GM21367 (cell line): Measurements from ENCODE around the gene MAB21L3.

Source experiments
- ATAC-seq: cut with Tn5 transposase; IDR thresholded peaks from one replicate; pipeline ENCODE4 v1.9.1; 2021; ENCODE audit not compliant: unreplicated experiment

MAB21L3 gene

GRCh38 chr1:116110567-116111523, at the start of gene MAB21L3:
MAB21L3 (plus strand) TSS chr1:116111399; CDS start chr1:116112616, 1,217 bp downstream.
- no peak for ATAC-seq

DNA sequence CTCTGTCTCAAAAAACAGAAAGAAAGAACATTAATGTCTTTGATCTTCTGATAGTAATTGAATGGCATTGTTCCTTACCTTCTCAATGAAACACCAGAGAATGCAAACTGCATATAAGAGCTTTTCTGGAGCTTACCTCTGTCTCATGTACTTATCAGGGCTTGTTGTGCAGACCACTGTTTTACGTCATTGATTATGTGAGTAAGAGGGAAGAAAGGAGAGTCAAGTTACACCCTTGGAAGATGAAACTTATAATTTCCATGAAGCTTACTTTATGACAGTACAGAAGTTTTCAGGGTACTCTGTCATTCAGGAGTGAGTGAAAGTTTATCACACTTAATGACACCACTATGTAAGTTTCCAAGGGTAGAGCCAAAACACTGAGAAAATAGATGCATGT, 49.0 kb upstream of the MAB21L3 start:
- ATAC-seq: no peak

DNA sequence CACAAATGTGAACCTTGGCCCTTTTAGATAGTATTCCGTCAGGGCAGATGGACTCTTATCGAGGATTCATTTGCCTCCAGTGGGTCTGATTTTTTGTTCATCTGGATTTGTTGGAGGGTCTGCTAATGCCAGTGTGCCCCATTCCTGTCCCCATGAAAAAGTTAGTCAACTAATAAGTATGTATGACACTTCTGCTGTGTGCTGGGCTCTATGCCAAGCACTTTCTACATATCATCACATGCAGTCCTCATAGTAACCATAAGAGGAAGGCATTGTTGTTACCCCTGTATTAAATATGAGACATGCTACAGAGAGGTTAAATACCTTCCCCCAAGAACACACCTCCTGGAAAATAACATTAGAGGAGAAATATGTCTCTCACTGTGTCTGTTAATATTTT, 46.6 kb upstream of the MAB21L3 start:
- no peak for ATAC-seq

DNA sequence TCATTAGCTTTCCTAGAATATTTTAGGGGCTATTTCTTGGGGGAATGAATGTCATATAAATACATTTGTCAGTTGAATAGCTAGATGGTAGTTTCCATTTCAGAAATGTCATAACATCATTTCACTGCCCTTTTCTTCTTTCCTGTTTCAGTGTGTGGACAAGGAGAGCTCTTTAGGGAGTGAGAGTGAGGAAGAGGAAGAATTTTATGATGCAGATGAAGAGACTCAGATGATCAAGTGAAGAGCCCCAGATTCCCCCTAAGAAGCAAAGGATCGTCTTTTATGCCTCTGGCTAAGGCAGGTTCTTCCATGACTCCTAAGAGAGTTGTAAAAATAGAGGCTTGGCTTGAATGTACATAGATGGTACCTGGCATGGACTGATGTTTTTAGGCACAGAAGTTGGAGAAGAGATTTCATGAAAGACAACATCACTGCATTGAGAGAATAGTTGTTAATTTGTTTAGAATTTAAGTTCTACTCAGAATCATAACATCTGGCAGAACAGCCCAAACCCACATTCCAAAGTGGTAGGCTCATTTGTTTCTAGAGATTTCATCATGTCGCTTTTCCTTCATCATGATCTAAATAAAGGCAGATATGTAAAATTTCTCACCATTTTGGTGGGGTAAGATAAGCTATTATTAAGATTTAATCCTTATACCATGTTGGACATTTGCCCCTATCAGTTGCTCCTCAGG, 44.2 kb upstream of the MAB21L3 start:
- no peak for ATAC-seq

- no peak for ATAC-seq
Observed at GRCh38 chr1:116067566-116067890, 43.7 kb upstream of the MAB21L3 start.

DNA sequence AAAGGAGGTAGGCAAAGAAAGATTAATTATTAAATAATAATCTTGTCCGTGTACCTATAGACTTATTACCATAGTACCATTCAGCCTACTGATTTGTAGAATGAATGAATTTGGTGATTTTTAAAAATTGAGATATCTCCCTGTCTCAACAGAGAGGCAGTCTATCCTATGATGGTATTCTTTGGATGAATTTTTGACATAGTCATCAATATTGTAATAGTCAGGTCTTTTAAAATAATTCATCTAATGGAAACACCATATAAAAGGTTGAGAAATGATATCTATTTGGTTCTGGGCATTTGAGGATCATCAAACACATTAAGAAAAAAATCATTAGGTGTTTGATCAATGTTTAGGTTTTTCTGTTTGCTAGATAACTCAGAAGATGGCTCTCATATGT, 35.6 kb upstream of the MAB21L3 start:
- ATAC-seq: no peak

DNA sequence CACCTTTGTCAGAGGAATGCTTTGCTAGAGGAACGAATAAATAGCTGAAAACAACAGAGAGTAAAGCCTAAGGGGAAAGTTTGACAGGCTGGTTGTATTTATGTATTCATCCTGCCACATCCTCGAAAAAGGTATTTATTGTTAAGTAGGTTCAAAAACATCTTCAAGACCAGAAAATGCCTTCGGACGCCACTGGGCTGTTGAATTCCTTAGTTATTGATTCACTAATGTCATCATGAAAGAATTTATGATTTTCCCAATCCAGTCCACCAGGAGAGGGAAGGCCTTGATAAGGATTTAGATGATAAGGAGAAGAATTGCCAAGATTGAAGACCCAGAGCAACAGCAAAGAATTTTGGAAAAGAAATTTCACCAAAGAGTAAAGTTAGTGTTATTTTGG, 35.2 kb upstream of the MAB21L3 start:
- no peak for ATAC-seq

GRCh38 chr1:116076831-116077230, 34.4 kb upstream of the MAB21L3 start:
- ATAC-seq: no peak

GRCh38 chr1:116078699-116079223, 32.4 kb upstream of the MAB21L3 start:
- no peak for ATAC-seq

- no peak for ATAC-seq
Observed at GRCh38 chr1:116087628-116088027, 23.6 kb upstream of the MAB21L3 start.

- ATAC-seq: no peak
Observed at GRCh38 chr1:116089870-116090269, 21.3 kb upstream of the MAB21L3 start.

DNA sequence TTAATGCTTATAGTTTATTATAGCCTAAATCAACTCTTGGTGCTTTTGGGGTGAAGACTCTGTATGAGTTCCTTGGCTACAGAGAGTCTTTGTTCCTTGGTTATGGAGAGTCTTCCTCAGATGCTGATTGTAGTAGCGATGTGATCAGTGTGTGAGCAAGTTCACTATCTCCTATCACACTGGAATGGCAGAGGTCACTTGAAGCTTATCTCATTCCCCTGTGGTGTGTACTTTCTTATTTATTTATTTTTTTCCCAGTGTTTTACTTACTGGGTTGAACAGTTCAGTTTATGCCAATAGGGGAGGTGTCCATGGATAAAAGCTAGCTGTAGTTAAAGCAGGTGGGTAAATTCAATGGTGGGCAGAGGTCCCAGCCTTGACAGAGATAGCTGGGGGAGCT, 20.1 kb upstream of the MAB21L3 start:
- ATAC-seq: no peak

DNA sequence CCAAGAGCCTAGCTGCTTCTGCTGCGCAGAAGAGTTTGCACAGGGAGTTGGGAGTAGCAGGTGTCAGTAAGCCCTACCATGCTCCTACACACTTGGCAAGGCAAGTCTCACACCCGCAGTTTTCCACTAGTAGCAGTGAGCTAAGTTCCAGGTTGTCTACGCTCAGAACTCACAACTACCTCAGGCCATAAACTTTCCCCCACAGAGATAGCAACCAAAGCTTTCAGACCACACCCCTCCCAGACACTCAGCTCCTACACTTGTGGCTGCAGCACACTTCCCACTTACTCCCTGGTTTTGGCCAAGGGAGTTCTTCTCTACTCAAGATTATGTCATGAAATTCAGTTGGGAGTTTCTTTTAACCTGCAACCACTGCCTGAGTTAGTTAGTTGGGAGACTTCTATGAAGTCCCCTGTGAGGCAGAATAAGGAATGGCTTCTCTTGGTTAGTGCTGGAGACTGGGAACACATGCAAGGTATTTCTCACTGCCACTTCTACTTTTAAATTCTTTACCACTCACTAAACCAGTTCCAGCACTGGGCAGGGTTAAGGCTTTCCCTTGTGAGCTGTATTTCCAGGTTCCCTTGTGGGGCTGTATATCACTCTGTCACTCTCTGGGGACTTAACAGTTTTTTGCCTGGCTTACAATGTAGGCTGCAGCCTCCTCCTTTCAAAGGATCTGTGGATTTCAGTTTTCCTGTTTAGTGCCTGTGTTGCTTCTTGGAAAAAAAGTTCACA, 18.3 kb upstream of the MAB21L3 start:
- no peak for ATAC-seq

DNA sequence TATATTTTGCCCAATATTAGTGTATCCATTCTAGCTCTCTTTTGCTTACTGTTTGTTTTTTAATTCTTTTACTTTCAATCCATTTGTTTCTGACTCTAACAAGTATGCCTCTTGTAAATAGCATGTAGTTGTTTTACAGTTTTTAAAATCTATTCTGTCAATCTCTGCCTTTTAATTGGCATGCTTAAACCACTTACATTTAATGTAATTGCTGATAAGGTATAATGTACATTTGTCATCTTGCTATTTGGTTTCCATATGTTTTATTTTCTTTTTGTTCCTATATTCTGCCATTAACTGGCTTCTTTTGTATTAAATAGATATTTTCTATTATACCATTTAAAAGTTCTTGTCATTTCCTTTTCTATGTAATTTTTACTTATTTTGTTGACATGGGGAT, 16.2 kb upstream of the MAB21L3 start:
- no peak for ATAC-seq

- no peak for ATAC-seq
Observed at GRCh38 chr1:116096013-116096618, 15.1 kb upstream of the MAB21L3 start.

DNA sequence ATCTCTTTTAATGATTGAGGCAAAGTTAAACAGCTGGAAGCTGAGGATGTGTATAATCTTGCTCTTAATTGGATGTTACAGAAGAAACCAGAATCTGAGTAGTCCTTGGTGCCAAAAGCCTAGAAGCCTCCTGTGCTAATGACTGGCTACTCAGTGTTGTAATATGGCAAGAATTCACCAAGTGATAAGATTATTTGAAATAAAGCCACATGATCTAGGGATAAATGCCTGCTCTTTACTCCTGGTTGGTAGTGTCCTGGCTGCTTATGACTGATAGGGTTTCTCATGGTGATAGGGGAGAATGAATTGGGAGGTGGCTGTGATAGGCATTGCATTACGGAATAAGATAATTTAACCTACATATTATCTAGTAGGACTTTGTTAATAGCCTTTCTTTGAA, 13.6 kb upstream of the MAB21L3 start:
- ATAC-seq: no peak

DNA sequence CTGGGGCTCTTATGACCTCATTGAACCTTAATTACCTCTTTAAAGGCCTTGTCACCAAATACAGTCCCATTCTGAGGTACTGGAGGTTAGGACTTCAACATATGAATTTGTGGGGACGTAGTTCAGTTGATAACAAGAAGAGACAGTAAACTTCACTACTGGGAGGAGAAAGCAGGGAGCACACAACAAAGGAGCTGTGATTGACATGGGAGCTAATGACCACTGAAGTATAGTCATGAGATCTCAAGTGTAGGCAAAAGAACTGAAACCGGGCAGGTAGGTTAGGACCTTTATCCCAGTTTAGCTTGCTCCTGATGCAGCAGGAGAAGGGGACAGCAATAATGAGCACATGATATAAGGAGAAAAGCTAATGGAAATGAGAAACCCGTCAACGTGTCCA, 11.8 kb upstream of the MAB21L3 start:
- no peak for ATAC-seq

GRCh38 chr1:116099919-116100318, 11.3 kb upstream of the MAB21L3 start:
- ATAC-seq: no peak

- no peak for ATAC-seq
Observed at GRCh38 chr1:116104667-116105066, 6.5 kb upstream of the MAB21L3 start.

DNA sequence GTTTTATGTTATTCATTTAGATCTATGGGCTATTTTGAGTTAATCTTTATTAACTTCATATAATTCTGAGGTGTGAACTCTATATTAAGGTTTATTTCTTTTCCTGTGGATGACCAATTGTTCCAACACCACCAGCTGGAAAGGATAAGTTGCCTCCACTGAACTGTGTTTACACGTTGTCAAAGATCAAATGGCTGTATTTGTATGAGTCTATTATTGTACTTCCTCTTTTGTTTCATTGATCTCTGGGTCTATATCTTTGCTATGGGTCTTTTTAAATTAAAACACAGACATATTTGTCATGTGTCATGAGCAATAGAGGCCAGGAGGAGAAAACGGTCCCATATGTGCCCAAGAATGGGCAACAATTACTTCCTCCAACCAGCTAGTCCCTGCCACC, 5.2 kb upstream of the MAB21L3 start:
- no peak for ATAC-seq

DNA sequence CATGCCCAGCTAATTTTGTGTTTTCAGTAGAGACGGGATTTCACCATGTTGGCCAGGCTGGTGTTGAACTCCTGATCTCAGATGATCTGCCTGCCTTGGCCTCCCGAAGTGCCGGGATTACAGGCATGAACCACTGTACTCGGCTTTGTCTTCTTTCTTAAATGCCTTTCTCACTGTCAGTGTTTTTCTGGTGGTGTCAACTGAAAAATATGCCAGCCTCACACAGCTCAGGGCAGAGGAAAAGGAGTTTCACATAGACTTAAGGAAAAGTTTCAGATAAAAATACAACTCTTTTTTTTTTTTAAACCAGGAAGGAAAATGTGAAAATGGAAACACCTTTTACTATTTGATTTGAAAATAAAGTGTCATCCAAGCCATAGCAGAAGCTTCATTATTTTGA, 4.6 kb upstream of the MAB21L3 start:
- no peak for ATAC-seq
